Gastroesophageal sphincter (tissue), 3 donors: ENCODE data around the gene IRX4.

ENCODE experiments used
- POLR2A ChIP-seq, 2 donors: fragments of 450-650 bp; IDR thresholded peaks; one replicate each; pipeline ENCODE4 v1.6.1; 2017; ENCODE audit warnings: antibody characterized with exemption in 2 of 2, mild to moderate bottlenecking in 2 of 2, moderate library complexity in 1 of 2
- TF ChIP-seq, protein P1 (sequence below), 4 experiments: fragments of 200-600 bp in 2 of 4; fragments of 450-650 bp in 2 of 4; sonication (generic) in 1 of 4; IDR thresholded peaks; one replicate each; pipeline ENCODE4 v1.5.1; 2017 to 2019; ENCODE audit warnings: antibody characterized with exemption in 4 of 4, mild to moderate bottlenecking in 2 of 4, moderate library complexity in 2 of 4

DNA sequence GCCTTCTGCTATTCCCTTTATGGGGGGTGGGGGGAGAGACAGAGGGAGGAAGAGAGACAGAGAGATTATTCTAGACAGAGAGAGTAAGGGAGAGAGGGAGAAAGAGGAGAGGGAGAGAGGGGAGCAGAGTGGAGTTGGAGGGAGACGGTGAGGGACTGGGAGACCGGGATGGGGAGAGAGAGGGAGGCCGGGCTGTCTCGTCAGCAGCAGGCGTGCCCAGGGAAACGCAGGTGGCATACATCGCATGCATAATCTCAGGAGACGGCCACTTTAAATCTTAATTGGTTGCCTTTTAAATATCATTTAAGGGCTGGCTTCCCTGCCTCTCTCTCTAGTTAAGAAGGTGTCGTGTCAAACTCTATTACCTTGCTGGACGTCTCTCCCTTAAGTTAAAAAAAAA, 8.4 kb downstream of the IRX4 start:
- no peak for TF ChIP-seq POLR2A (IDR thresholded peaks at IDR 0.05)
- TF ChIP-seq, protein P1, sequence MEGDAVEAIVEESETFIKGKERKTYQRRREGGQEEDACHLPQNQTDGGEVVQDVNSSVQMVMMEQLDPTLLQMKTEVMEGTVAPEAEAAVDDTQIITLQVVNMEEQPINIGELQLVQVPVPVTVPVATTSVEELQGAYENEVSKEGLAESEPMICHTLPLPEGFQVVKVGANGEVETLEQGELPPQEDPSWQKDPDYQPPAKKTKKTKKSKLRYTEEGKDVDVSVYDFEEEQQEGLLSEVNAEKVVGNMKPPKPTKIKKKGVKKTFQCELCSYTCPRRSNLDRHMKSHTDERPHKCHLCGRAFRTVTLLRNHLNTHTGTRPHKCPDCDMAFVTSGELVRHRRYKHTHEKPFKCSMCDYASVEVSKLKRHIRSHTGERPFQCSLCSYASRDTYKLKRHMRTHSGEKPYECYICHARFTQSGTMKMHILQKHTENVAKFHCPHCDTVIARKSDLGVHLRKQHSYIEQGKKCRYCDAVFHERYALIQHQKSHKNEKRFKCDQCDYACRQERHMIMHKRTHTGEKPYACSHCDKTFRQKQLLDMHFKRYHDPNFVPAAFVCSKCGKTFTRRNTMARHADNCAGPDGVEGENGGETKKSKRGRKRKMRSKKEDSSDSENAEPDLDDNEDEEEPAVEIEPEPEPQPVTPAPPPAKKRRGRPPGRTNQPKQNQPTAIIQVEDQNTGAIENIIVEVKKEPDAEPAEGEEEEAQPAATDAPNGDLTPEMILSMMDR (IDR thresholded peaks at IDR 0.05): no peak
